WTC11 (cell line): ENCODE measurements around the gene PPM1L. TPM values are rescaled to one million over a fixed set of nuclear protein-coding genes. Genes with fewer than 3 reads are reported as not detected.

Experiments used
- FOXJ3 ChIP-seq: sonication (generic); formaldehyde crosslinking; IDR thresholded peaks from 2 replicates; pipeline ENCODE4 v1.9.0; 2021; ENCODE audit warnings: missing genetic modification reagents, mild to moderate bottlenecking, borderline replicate concordance
- PRDM15 ChIP-seq: sonication (generic); formaldehyde crosslinking; IDR thresholded peaks from 2 replicates; pipeline ENCODE4 v1.8.0; 2022; ENCODE audit warnings: missing genetic modification reagents
- total RNA-seq: library from RNA; stranded (reverse); gene quantifications from 3 replicates; pipeline ENCODE4 v1.2.3, GENCODE V29; 2021

PPM1L gene
- total RNA-seq, 1 experiment from 2014 or later = 18.1 TPM

GRCh38 chr3:161126495-161126894 is 370.5 kb downstream of the PPM1L start (continued):
- no peak for TF ChIP-seq FOXJ3 (CRISPR knock-in tag)
- no peak for TF ChIP-seq PRDM15

Other genes with a start within 250 kb of the PPM1L start
- gene KPNA4, start 190.7 kb upstream of the PPM1L start, total RNA-seq = 48.5 to 54.5 TPM (median 52.2 TPM) in 3 replicates
- not detected in 3 replicates for gene ARL14, start 79.1 kb upstream of the PPM1L start, total RNA-seq